Chondrocyte (in vitro differentiated cells): ENCODE results near the gene SLC6A19. TPM values are rescaled to one million over a fixed set of nuclear protein-coding genes. Genes with fewer than 3 reads are reported as not detected.

Experiments used
- DNase-seq: peaks from one replicate; pipeline ENCODE4 v3.0.0; 2021; ENCODE audit warnings: mixed read lengths, low spot score
- H3K27ac Mint-ChIP-seq: one replicate; pipeline ENCODE4 v1.8.0; 2021; ENCODE audit warnings: mild to moderate bottlenecking, moderate library complexity, mixed read lengths; ENCODE audit not compliant: unreplicated experiment
- H3K27me3 Mint-ChIP-seq: 2 replicates; pipeline ENCODE4 v1.8.0; 2021; ENCODE audit warnings: low read depth, mixed read lengths
- H3K36me3 Mint-ChIP-seq: 2 replicates; pipeline ENCODE4 v1.8.0; 2021; ENCODE audit warnings: low read depth, mixed read lengths
- H3K4me1 Mint-ChIP-seq: 2 replicates; pipeline ENCODE4 v1.8.0; 2021; ENCODE audit warnings: low read depth, mild to moderate bottlenecking, mixed read lengths
- H3K4me3 Mint-ChIP-seq: one replicate; pipeline ENCODE4 v1.8.0; 2021; ENCODE audit warnings: mild to moderate bottlenecking, moderate library complexity, mixed read lengths; ENCODE audit not compliant: unreplicated experiment
- H3K9me3 Mint-ChIP-seq: 2 replicates; pipeline ENCODE4 v1.8.0; 2021; ENCODE audit warnings: low read depth, mixed read lengths
- CTCF ChIP-seq: fragments of 200-600 bp; sonication (generic); IDR thresholded peaks from 2 replicates; pipeline ENCODE4 v1.5.0; 2021; ENCODE audit warnings: antibody characterized with exemption, mild to moderate bottlenecking, moderate library complexity
- total RNA-seq: library from RNA; stranded (reverse); gene quantifications from 3 replicates; pipeline ENCODE4 v1.2.1, GENCODE V29; 2021

Gene SLC6A19
- total RNA-seq, 1 donor from 2014 or later = not detected

GRCh38 chr5:1159774-1160406 is 41.5 kb upstream of the SLC6A19 start:
- DNase-seq = no peak
- Mint-ChIP-seq H3K27me3 (peaks cover 44% of the 10 kb centered on the region), H3K4me1 (no peaks in the 10 kb centered on the region), H3K36me3 (no peaks in the 10 kb centered on the region), H3K4me3 (no peak overlapping the region), H3K27ac (no peak overlapping the region), H3K9me3 (no peaks in the 10 kb centered on the region)
- no peak for TF ChIP-seq CTCF

DNA sequence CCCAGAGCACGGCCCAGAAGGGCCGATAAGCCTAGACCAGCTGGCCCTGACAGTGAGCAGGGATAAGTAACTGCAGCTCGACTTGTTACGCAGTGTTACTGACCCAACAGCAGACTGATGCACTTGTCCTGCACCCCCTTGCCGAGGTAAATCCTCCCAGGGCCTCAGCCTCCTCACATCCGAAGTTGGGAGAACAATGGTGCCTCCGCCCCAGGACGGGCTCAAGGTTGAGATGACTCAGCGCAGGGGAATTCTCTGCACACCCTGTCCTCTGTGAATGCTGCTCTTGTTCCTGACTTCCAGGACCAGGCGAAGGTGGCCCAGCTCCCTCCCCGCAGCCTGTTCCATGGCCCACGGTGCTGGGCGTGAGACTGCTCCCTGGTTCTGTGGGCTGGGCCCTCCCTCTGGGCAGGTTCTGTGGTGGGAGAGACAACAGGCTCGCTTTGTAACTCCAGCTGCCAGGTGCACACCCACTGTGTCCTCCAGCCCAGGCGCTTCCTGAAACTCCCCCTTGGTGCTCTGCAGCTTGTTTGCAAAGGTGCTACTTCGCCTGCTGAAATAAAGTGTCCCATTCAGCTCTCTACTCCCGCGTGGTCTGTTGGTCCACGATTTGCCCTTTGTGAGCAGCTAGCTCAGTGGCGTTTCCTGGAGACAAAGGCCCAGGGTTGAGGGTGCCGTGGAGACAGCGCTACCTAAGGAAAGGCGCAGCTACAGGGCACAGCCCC is 40.1 kb upstream of the SLC6A19 start:
- Mint-ChIP-seq H3K36me3 (no peaks in the 10 kb centered on the region), H3K27ac (no peak overlapping the region), H3K4me1 (no peaks in the 10 kb centered on the region), H3K27me3 (peaks cover 45% of the 10 kb centered on the region), H3K9me3 (no peaks in the 10 kb centered on the region), H3K4me3 (no peak overlapping the region)
- no peak for TF ChIP-seq CTCF
- DNase-seq = no peak

DNA sequence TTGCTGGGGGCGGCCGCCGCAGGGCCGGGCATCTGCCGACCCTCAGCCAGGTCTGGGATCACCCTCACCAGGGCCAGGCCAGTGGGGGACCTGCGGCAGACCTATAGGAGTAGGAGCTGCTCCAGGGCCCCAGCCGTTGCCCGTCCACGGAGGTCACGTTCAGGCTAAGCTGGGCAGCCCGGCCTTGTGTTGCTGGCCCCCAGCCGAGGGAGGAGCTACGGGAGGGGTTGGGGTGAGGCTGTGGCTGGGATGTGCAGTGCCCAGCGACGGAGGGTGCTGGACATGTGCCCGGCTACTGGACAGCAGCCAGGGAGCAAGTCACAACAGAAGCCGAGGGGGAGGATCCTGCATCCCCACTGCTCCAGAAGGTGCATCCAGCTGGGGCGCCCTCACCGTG is 39.6 kb upstream of the SLC6A19 start:
- no peak for DNase-seq
- Mint-ChIP-seq H3K4me1 (no peaks in the 10 kb centered on the region), H3K4me3 (no peak overlapping the region), H3K9me3 (no peaks in the 10 kb centered on the region), H3K27ac (no peak overlapping the region), H3K27me3 (peaks cover 44% of the 10 kb centered on the region), H3K36me3 (no peaks in the 10 kb centered on the region)
- TF ChIP-seq CTCF = no peak

- Mint-ChIP-seq H3K27me3 (peaks cover 40% of the 10 kb centered on the region), H3K36me3 (no peaks in the 10 kb centered on the region)
These were observed 39.1 kb upstream of the SLC6A19 start for GRCh38 chr5:1162276-1162675.

DNA sequence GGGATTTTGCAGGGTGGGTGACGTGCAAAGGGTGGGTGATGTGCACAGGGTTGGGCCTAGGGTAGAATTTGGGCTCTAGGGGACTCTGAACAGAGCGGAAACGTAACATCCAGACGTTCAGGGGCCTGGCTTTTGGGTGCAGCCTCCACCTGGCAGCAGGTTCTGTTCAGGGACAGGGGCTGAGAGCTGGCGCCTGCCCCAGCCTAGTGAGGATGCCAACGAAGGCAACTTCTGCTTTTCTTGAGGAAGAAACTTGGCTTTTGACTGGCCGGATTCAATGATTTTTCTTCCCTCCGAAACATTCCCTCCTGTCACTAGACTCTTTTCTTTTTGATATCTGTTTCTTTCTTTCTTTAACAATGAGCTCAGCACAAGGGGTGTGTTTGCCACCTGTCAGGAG is 38.6 kb upstream of the SLC6A19 start:
- H3K27me3 Mint-ChIP-seq = peaks cover 38% of the 10 kb centered on the region
- DNase-seq = no peak
- no peaks in the 10 kb centered on the region for H3K9me3 Mint-ChIP-seq
- no peak for TF ChIP-seq CTCF
- no peak overlapping the region for H3K4me3 Mint-ChIP-seq
- H3K27ac Mint-ChIP-seq = no peak overlapping the region
- no peaks in the 10 kb centered on the region for H3K36me3 Mint-ChIP-seq
- H3K4me1 Mint-ChIP-seq = peaks cover under 1% of the 10 kb centered on the region

More at GRCh38 chr5:1162276-1162675, 39.1 kb upstream of the SLC6A19 start:
- DNase-seq = no peak
- Mint-ChIP-seq H3K4me1 (no peaks in the 10 kb centered on the region), H3K27ac (no peak overlapping the region), H3K4me3 (no peak overlapping the region), H3K9me3 (no peaks in the 10 kb centered on the region)
- no peak for TF ChIP-seq CTCF
